Adrenal gland (tissue), 12 donors: ENCODE measurements around the gene NDUFA8. TPM values are rescaled to one million over a fixed set of nuclear protein-coding genes. Genes with fewer than 3 reads are reported as not detected.

Source experiments
- DNase-seq, 7 donors: peaks; one replicate each; pipeline ENCODE4 v3.0.0-alpha.2; 2019 to 2020
- H3K27ac ChIP-seq, 5 donors: fragments of 200-600 bp; sonication (generic) in 4 of 5; 1 replicate in 3 of 5; 2 replicates in 2 of 5; pipeline versions ENCODE4 v1.5.1 to v1.8.0; 2016 to 2020; ENCODE audit warnings: mild to moderate bottlenecking in 1 of 5
- H3K27me3 ChIP-seq: fragments of 200-600 bp; 2 replicates; pipeline ENCODE4 v1.8.0; 2021
- H3K36me3 ChIP-seq, 2 donors: fragments of 200-600 bp; replicated peaks in 1 of 2; 1 replicate in 1 of 2; 2 replicates in 1 of 2; pipeline versions ENCODE4 v1.5.1 to v1.8.0; 2018 to 2022
- H3K4me1 ChIP-seq, 2 donors: fragments of 200-600 bp; replicated peaks in 1 of 2; 1 replicate in 1 of 2; 2 replicates in 1 of 2; pipeline versions ENCODE4 v1.5.1 to v1.8.0; 2018 to 2021
- H3K4me3 ChIP-seq, 4 donors: fragments of 200-600 bp; sonication (generic) in 3 of 4; one replicate each; pipeline ENCODE4 v1.5.1; 2016 to 2018
- H3K9me3 ChIP-seq, 3 donors: fragments of 200-600 bp; sonication (generic) in 1 of 3; replicated peaks in 1 of 3; 1 replicate in 2 of 3; 2 replicates in 1 of 3; pipeline versions ENCODE4 v1.5.1 to v1.8.0; 2016 to 2021
- POLR2A ChIP-seq, 2 donors: fragments of 450-650 bp; IDR thresholded peaks; one replicate each; pipeline ENCODE4 v1.6.1; 2017; ENCODE audit warnings: antibody characterized with exemption in 2 of 2, mild to moderate bottlenecking in 2 of 2, moderate library complexity in 1 of 2
- WGBS, 4 donors: extraction: QIAGEN DNeasy Blood & Tissue Kit in 2 of 4; methylation state at CpG; one replicate each; pipeline versions ENCODE4 v1.1.5 to v1.1.7; 2013 to 2017; 5-methylcytosine and 5-hydroxymethylcytosine counted together
- intact Hi-C, 2 donors: fragments of 100-400 bp; cut with DNase I; formaldehyde crosslinking; loops; one replicate each; pipeline versions ENCODE4 v1.14.1 to v1.15.0; 2022 to 2023
- polyA plus RNA-seq, 3 donors: library from polyadenylated mRNA; stranded (reverse); fragments of 200-250 nt in 2 of 3; fragments of 350-450 nt in 1 of 3; fragmentation: Illumina TruSeq in 1 of 3; extraction: RNeasy Lipid Tissue Mini Kit (QIAGEN cat#74804) in 1 of 3; gene quantifications; one replicate each; pipeline ENCODE4 v1.2.3, GENCODE V29; 2013 to 2014
- total RNA-seq, 9 donors: library from RNA; depleted of rRNA in 4 of 9; stranded (reverse); fragments of >200 nt in 4 of 9; fragments of 120-200 nt in 1 of 9; fragmentation: NEBNext Ultra II Directional in 1 of 9; extraction: Animal tissue kit (Norgen Biotek cat#: 25700) in 1 of 9; gene quantifications; one replicate each; pipeline versions ENCODE4 v1.1.0 to v1.2.4, GENCODE V29; 2013 to 2023
- TF ChIP-seq, protein P1 (sequence below), 6 experiments: fragments of 450-650 bp in 4 of 6; fragments of 200-600 bp in 2 of 6; sonication (generic) in 1 of 6; IDR thresholded peaks; 1 replicate in 5 of 6; 2 replicates in 1 of 6; pipeline versions ENCODE4 v1.5.1 to v1.8.0; 2016 to 2021; ENCODE audit warnings: antibody characterized with exemption in 6 of 6, mild to moderate bottlenecking in 2 of 6, moderate library complexity in 1 of 6
- donor health status: healthy with polysubstance abuse.
- donor health status: Bipolar disorder and iron deficiency.
- donor health status: DM: yes; HTN: yes; CAD: no.
- donor health status: DM: no; HTN: no; CAD: no.
- donor health status: DM: no; HTN: no; CAD: no.
- donor health status: DM: yes; HTN: yes; CAD: no.

NDUFA8 gene
- total and polyA plus RNA-seq, 12 donors = 34.5 to 182 (median 70.8) TPM

DNA sequence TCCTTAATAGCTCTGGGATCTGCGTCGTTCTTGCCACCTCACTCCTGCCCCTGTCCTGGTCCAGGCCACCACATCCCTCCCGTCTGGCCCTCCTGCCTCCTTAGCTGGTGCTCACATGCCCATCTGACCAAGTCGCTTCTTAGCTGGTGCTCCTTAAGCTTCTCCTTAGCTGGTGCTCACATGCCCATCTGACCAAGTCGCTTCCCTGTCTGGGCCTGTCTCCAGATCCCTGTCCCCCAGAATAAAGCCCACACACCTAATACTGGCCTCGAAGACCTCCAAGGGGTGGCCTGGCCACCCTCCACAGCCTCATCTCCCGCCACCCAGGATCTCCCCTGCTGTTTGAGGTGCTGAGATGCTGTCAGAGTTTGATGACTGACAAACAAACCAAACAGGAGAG is 35.1 kb downstream of the NDUFA8 start:
- H3K9me3 ChIP-seq = no peaks in the 10 kb centered on the region
- TF ChIP-seq, protein P1, sequence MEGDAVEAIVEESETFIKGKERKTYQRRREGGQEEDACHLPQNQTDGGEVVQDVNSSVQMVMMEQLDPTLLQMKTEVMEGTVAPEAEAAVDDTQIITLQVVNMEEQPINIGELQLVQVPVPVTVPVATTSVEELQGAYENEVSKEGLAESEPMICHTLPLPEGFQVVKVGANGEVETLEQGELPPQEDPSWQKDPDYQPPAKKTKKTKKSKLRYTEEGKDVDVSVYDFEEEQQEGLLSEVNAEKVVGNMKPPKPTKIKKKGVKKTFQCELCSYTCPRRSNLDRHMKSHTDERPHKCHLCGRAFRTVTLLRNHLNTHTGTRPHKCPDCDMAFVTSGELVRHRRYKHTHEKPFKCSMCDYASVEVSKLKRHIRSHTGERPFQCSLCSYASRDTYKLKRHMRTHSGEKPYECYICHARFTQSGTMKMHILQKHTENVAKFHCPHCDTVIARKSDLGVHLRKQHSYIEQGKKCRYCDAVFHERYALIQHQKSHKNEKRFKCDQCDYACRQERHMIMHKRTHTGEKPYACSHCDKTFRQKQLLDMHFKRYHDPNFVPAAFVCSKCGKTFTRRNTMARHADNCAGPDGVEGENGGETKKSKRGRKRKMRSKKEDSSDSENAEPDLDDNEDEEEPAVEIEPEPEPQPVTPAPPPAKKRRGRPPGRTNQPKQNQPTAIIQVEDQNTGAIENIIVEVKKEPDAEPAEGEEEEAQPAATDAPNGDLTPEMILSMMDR (IDR thresholded peaks at IDR 0.05) = no peak
- TF ChIP-seq POLR2A (IDR thresholded peaks at IDR 0.05) = no peak
- peaks cover 11% of the 10 kb centered on the region for H3K27me3 ChIP-seq
- no peaks in the 10 kb centered on the region for H3K36me3 ChIP-seq
- H3K27ac ChIP-seq = no peak overlapping the region
- intact Hi-C loops = loop anchor here (2.0 to 10.0 kb wide), 4 partner anchors 226 to 680 kb away; partner anchors contain the start of gene OR1K1 (in 1 of the 2)
- no peak overlapping the region for H3K4me3 ChIP-seq
- 62 to 71% (median 67%) methylated on average over 7 of the region's 7 CpGs for WGBS, 4 donors
- peaks cover 0 to 17% of the 10 kb centered on the region in 2 donors for H3K4me1 ChIP-seq
- DNase-seq = no peak

DNA sequence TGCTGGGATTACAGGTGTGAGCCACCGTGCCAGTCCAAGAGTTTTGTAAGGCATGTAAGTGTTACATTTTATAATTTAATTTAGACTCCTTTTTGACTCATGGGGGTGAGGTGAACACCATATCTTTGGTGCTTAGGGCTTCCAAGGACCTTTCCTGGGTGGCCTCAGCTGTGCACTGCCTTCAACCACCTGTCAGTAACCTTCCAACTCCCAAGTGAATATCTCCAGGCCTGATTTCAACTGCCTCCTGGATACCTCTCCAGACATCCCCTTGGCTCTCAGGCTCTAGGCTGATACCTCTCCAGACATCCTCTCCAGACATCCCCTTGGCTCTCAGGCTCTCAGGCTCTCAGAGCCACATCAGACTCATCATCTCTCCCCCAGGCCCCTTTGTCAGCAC is 35.5 kb downstream of the NDUFA8 start:
- 71 to 93% (median 84%) methylated on average over 1 of the region's 1 CpG for WGBS, 4 donors
- no peak for DNase-seq
- Histone ChIP-seq H3K36me3 (no peaks in the 10 kb centered on the region), H3K4me1 (peaks cover 0 to 17% of the 10 kb centered on the region in 2 donors), H3K27me3 (peaks cover 11% of the 10 kb centered on the region), H3K27ac (no peak overlapping the region), H3K9me3 (no peaks in the 10 kb centered on the region), H3K4me3 (no peak overlapping the region)
- no peak for TF ChIP-seq POLR2A (IDR thresholded peaks at IDR 0.05)
- TF ChIP-seq, protein P1 (IDR thresholded peaks at IDR 0.05) = no peak
- intact Hi-C loops = loop anchor here (2.0 to 10.0 kb wide), 4 partner anchors 227 to 681 kb away; partner anchors contain the start of gene OR1K1 (in 1 of the 2)

DNA sequence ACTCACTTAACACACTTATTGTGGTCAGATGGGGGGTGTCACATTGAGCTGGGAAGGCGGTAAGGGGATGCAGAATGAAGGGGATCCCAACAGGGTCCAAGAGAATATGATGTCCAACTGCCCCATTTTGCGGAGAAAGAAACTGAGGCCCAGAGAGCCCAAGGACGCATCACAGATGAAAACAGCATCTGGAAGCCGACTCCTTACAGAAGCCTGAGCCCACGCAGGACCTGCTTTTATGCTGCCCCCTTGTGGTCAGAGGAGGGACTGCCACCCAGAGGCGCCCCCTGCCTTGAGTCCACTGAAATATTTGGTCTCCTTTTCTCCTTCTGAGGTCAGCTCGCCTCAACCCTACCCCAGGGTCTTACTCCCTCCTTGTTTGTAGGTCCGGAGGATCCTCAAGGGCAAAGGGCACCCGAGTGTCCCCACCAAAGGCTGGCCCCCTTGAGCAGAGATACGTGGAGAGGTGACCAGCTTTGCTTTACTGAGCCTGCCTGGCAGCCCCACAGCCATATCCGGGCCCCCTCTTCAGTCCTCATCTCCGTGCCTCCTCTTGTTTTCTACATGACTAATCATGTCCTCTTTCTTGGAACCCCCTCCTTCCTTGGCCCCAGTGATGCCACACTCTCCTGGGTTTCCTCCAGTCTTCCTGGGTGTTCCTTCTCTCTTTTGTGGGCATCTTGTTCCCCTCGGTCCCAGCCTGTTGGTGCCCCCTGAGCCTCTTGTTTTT is 36.5 kb downstream of the NDUFA8 start:
- peaks cover 0 to 17% of the 10 kb centered on the region in 2 donors for H3K4me1 ChIP-seq
- no peaks in the 10 kb centered on the region for H3K36me3 ChIP-seq
- intact Hi-C loops = loop anchor here (2.0 to 10.0 kb wide), 4 partner anchors 24 to 682 kb away; partner anchors contain the start of gene OR1K1 (in 1 of the 2)
- H3K9me3 ChIP-seq = no peaks in the 10 kb centered on the region
- DNase-seq = peak; percentile 70 to 91 (median 81)
- 22 to 30% (median 26%) methylated on average over 12 to 13 of the region's 13 CpGs for WGBS, 4 donors
- peaks cover 11% of the 10 kb centered on the region for H3K27me3 ChIP-seq
- no peak for TF ChIP-seq POLR2A (IDR thresholded peaks at IDR 0.05)
- TF ChIP-seq, protein P1 (IDR thresholded peaks at IDR 0.05) = peak; percentile 97 to 98 (median 98)
- no peak overlapping the region for H3K4me3 ChIP-seq
- no peak overlapping the region for H3K27ac ChIP-seq

DNA sequence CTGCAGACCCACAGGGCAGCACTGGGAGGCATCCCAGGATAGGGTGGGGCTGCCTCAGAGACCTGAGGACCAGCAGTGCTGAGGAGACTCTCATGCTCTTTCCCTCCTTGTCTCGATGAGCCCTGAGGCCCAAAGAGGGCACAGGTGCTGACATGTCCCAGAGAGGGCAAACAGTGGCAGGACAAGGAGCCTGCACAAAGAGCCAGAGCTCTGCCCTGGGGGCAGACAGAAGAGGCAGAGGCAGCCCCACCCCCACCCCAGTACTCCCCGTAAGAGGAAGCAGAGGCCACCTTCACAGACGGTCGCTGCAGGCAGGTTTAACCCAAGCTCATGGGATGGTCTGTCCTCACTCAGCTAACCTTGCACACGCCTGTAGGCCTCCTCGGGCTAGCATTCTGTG is 37.1 kb downstream of the NDUFA8 start:
- 7 to 63% (median 39%) methylated on average over 2 to 6 of the region's 6 CpGs for WGBS, 4 donors
- intact Hi-C loops = loop anchor here (2.0 to 10.0 kb wide), 4 partner anchors 24 to 682 kb away; partner anchors contain the start of gene OR1K1 (in 1 of the 2)

More for the DNA sequence above, 37.1 kb downstream of the NDUFA8 start:
- no peak for TF ChIP-seq POLR2A (IDR thresholded peaks at IDR 0.05)
- TF ChIP-seq, protein P1 (IDR thresholded peaks at IDR 0.05) = no peak
- DNase-seq = no peak
- Histone ChIP-seq H3K36me3 (no peaks in the 10 kb centered on the region), H3K4me3 (no peak overlapping the region), H3K27me3 (peaks cover 11% of the 10 kb centered on the region), H3K27ac (no peak overlapping the region), H3K9me3 (no peaks in the 10 kb centered on the region), H3K4me1 (peaks cover 0 to 17% of the 10 kb centered on the region in 2 donors)
